SK-N-SH treated with all-trans-retinoic acid at 6 μM for 48 hours (cell line): Measurements from ENCODE around the gene ITGB4.

Experiments
- ARNTL ChIP-seq: fragments of 450-650 bp; formaldehyde crosslinking; IDR thresholded peaks from 2 replicates; pipeline ENCODE4 v1.5.0; 2020; ENCODE audit warnings: low read depth, mild to moderate bottlenecking, moderate library complexity, borderline replicate concordance
- BACH2 ChIP-seq: fragments of 250-450 bp; sonication (Bioruptor Pico); IDR thresholded peaks from 2 replicates; pipeline ENCODE4 v1.9.0; 2021; ENCODE audit warnings: mild to moderate bottlenecking, borderline replicate concordance
- CREB5 ChIP-seq: fragments of 250-450 bp; sonication (Bioruptor Pico); IDR thresholded peaks from 2 replicates; pipeline ENCODE4 v1.5.1; 2020; ENCODE audit warnings: low read depth, mild to moderate bottlenecking, moderate library complexity
- ESRRG ChIP-seq: fragments of 250-450 bp; sonication (Bioruptor Pico); IDR thresholded peaks from 2 replicates; pipeline ENCODE4 v1.6.1; 2021; ENCODE audit warnings: mild to moderate bottlenecking
- ISL1 ChIP-seq: fragments of 250-450 bp; sonication (Bioruptor Pico); IDR thresholded peaks from 2 replicates; pipeline ENCODE4 v2.1.2; 2022; ENCODE audit warnings: mild to moderate bottlenecking, moderate library complexity
- PATZ1 ChIP-seq: fragments of 250-450 bp; sonication (Bioruptor Pico); IDR thresholded peaks from 2 replicates; pipeline ENCODE4 v1.8.0; 2020; ENCODE audit warnings: mild to moderate bottlenecking, moderate library complexity, borderline replicate concordance
- RARB ChIP-seq: fragments of 250-450 bp; sonication (Bioruptor Pico); IDR thresholded peaks from 2 replicates; pipeline ENCODE4 v1.8.0; 2021; ENCODE audit warnings: mild to moderate bottlenecking, moderate library complexity
- SNAI2 ChIP-seq: fragments of 250-450 bp; sonication (Bioruptor Pico); IDR thresholded peaks from 2 replicates; pipeline ENCODE4 v1.5.0; 2020; ENCODE audit warnings: mild to moderate bottlenecking, moderate library complexity
- ZC3H10 ChIP-seq: fragments of 250-450 bp; sonication (Bioruptor Pico); IDR thresholded peaks from 2 replicates; pipeline ENCODE4 v1.5.1; 2021; ENCODE audit warnings: mild to moderate bottlenecking, moderate library complexity
- ZFP3 ChIP-seq: fragments of 250-450 bp; sonication (Bioruptor Pico); IDR thresholded peaks from 2 replicates; pipeline ENCODE4 v1.5.0; 2020; ENCODE audit warnings: mild to moderate bottlenecking, moderate library complexity
- ZFP30 ChIP-seq: fragments of 450-650 bp; formaldehyde crosslinking; IDR thresholded peaks from 2 replicates; pipeline ENCODE4 v1.5.0; 2022; ENCODE audit warnings: mild to moderate bottlenecking, moderate library complexity
- ZNF8 ChIP-seq: fragments of 450-650 bp; formaldehyde crosslinking; IDR thresholded peaks from 2 replicates; pipeline ENCODE4 v1.5.0; 2020; ENCODE audit warnings: mild to moderate bottlenecking, moderate library complexity

- TF ChIP-seq ZFP30 (no peak), CREB5 (CRISPR knock-in tag) (no peak), ARNTL (no peak), ZC3H10 (no peak), ISL1 (no peak), PATZ1 (CRISPR knock-in tag) (no peak), ZFP3 (CRISPR knock-in tag) (no peak), BACH2 (CRISPR knock-in tag) (no peak), SNAI2 (no peak), ZNF8 (CRISPR knock-in tag) (no peak), ESRRG (CRISPR knock-in tag) (no peak), RARB (CRISPR knock-in tag) (no peak)
Observed at GRCh38 chr17:75799402-75799801, 78.1 kb downstream of the ITGB4 start.
